Astrocyte (in vitro differentiated cells and primary cell): ENCODE data around the gene WDR5.

ENCODE experiments used
- EZH2 ChIP-seq: IDR thresholded peaks from 2 replicates; pipeline ENCODE4 v1.6.1; 2012; ENCODE audit warnings: mild to moderate bottlenecking, low read length, inconsistent platforms; ENCODE audit not compliant: insufficient read depth
- TF ChIP-seq, protein P1 (sequence below): IDR thresholded peaks from 2 replicates; pipeline ENCODE4 v1.5.1; 2011; ENCODE audit warnings: low read depth, mild to moderate bottlenecking, inconsistent platforms, low read length, moderate library complexity; ENCODE audit not compliant: insufficient read depth

DNA sequence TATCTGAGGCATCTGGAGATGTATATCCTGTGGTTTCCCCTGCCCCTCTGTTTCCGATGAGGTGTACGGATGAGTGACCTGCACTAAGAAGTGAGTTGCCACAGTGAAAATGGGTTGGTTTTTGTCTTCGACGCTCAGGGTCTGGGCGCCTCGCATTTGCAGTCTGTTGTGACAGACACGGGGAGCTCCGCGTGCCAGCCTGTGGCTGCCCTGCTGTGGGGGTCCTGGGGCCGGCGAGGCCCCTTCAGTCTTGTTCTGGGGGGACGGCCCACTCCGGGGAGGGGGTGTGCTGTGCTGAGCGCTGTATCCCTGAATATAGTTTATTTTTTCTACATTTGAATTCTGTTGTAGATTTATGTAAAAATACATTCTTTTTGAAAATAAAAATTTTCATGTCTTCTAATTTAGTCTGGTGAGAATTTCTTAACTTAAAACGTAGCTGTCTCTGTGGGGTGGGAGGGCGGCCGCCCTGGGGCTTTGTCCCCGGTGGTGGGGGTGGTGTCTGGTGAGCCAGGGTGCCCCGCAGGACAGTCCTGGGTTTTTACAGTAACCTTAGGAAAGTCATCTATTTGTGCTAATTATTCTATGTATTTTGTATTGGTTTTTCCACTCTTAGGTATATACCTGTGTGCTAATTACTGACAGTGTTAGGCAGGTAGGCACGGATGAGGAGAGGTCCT, 23.8 kb downstream of the WDR5 start:
- TF ChIP-seq, protein P1, sequence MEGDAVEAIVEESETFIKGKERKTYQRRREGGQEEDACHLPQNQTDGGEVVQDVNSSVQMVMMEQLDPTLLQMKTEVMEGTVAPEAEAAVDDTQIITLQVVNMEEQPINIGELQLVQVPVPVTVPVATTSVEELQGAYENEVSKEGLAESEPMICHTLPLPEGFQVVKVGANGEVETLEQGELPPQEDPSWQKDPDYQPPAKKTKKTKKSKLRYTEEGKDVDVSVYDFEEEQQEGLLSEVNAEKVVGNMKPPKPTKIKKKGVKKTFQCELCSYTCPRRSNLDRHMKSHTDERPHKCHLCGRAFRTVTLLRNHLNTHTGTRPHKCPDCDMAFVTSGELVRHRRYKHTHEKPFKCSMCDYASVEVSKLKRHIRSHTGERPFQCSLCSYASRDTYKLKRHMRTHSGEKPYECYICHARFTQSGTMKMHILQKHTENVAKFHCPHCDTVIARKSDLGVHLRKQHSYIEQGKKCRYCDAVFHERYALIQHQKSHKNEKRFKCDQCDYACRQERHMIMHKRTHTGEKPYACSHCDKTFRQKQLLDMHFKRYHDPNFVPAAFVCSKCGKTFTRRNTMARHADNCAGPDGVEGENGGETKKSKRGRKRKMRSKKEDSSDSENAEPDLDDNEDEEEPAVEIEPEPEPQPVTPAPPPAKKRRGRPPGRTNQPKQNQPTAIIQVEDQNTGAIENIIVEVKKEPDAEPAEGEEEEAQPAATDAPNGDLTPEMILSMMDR, result no peak
- TF ChIP-seq EZH2, result no peak
